ENCODE measurements around the gene STAP2.

Gene STAP2

DNA sequence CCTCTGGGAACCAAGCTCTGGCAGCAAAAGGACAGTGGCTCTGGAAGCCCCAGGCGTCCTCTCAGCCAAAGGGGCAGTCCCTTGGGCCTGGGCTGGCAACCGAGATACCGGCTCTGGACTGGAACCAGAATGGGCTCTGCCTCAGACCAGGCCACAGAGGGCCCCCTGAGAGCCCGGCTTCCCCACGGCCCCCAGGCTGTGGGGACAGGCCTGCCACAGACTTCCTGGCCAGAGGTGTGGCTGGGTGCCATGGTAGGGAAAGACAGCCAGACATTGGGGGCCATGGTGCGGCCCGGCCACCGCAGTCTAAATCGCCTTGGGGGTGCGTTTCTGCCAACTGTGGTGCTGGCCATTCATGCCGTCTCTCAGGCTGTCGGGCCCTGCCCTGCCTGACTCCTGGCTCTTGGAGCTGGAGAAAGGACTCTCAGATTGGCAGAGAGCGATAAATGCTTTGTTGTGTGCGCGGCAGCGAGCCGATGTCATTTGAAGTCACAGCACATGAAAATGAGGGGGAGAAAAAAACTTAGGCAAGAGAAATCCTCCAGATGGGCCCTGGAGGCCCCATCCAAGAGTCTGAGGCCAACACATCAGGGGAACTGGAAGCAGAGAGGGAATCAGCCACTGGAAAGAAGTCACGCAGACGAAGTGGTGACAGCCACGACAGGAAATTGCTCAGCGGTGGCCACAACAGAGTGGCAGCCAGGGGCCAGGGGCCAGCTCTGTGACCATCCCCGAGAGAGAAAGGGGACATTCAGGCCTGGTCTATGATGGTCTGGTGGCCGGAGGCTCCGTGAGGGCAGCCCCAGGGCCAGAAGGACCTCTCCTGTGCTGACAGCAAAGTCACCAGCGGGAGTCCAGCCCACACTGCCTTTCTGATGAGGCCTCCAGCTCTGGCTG, 35.2 kb upstream of the STAP2 start:
- Histone ChIP-seq H3K36me3 (ENCODE audit: insufficient read depth, low read length) (no peaks in the 10 kb centered on the region), H3K9ac (ENCODE audit: low read depth, low read length) (0 out of 2 replicates have a peak overlapping the region, but pooled peaks have one; percentile 4), H3K9me3 (ENCODE audit: control insufficient read depth, insufficient read depth, low read length) (no peaks in the 10 kb centered on the region), H3K4me1 (ENCODE audit: insufficient read depth, low read length) (peaks cover 48% of the 10 kb centered on the region)

DNA sequence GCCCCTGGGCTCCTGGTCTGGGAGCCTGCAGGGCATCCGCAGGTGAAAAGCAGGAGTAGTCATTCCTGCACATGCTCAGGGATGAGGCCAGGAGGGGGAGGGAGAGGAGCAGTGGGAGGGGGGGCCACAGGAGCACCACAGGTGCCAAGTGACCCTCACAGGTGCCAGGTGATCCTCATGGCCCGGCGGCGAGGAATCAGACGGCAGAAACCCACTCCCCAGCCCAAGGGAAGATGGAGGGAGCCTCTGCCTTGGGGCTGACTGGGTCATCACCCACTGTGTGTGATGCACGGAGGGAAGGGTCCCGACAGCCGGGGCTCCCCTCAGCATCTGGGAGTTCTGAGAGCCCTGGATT, 34.4 kb upstream of the STAP2 start:
- Histone ChIP-seq H3K9ac (ENCODE audit: low read depth, low read length) (no peak overlapping the region), H3K4me1 (ENCODE audit: insufficient read depth, low read length) (peaks cover 54% of the 10 kb centered on the region), H3K9me3 (ENCODE audit: control insufficient read depth, insufficient read depth, low read length) (no peaks in the 10 kb centered on the region), H3K36me3 (ENCODE audit: insufficient read depth, low read length) (no peaks in the 10 kb centered on the region)

DNA sequence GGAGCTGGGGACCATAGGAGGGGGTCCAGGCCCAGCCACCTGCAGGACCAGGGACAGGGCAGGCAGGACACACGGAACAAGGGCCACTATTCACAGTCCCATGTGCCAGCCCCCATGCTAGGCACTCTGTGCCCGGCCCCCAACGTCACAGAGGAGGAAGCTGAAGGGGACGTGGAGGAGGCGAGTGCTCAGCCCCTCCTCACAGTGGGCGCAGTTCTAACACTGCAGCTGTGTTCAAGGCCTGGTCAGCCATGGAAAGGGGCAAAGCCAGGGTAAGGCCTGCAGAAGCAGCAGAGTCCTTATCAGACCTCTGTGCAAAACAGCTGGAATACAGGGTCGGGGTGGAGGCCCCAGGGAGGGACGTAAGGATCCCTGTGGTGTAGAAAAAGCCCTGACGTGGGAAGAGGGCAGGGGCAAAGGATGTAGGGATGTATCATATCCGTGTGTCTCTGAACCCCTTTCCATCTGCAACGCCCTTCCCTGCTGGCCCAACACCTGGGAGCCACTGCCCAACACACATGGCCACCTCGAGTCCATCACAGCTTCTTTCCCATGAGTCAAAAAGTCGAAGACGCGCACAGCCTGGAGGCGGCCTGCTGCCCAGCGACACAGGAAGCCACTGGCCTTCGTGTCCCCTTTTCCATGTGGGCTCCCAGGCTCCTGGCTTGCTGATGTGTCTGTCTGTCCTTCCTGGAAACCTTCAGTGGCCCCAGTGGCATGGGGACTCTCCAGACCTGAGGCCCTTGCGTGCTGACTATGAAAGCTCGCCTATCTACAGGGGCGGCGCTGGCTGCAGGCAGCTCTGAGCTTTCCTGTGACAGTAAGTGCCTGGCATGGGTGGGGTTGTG, 33.8 kb upstream of the STAP2 start:
- Histone ChIP-seq H3K4me1 (ENCODE audit: insufficient read depth, low read length) (peaks cover 52% of the 10 kb centered on the region), H3K9me3 (ENCODE audit: control insufficient read depth, insufficient read depth, low read length) (no peaks in the 10 kb centered on the region), H3K36me3 (ENCODE audit: insufficient read depth, low read length) (no peaks in the 10 kb centered on the region; the same call in 1 of the 2 replicates), H3K9ac (ENCODE audit: low read depth, low read length) (no peak overlapping the region)

DNA sequence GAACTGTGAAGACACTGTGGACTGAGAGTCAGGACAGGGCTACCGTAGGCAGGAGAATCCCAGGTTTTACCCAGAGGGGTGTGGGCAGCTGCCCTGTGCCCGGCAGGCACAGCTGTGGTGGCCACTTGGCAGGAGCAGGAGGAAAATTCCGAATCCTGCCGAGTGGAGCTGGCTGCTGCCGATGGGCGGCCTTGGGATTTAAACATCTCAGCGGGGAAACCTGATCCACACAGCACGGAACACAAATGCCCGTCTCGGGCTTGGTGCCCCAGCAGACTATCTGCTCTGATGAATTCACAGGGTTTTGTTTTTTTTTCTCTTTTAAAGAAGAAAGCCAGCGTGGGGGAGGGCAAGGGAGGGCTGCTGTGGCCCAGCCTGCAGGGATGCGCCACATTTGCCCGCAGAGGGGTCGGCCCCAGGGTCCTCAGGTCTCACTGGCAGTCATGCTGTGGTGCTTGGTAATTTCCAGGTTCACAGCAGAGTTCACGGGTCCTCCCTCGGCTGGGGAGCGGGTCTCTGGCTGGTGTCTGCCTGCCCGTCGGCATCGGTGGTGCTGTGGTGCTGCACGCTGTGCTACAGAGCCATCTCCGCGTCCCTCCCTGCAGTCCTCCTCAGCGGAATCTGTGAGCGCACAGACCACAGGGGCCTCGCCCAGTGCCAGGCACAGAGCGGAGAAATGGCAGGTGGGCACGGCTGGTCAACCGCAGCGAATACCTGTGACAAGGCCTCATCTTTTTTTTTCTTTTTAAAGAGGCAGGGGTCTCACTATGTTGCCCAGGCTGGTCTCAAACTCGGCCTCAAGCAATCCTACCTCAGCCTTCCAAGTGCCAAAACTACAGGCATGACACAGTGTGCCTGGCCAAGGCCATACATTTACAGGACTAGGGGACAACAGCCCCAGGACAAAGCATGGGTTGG, 32.9 kb upstream of the STAP2 start:
- Histone ChIP-seq H3K4me1 (ENCODE audit: insufficient read depth, low read length) (peaks cover 43% of the 10 kb centered on the region), H3K36me3 (ENCODE audit: insufficient read depth, low read length) (no peaks in the 10 kb centered on the region; the same call in 1 of the 2 replicates), H3K9me3 (ENCODE audit: control insufficient read depth, insufficient read depth, low read length) (no peaks in the 10 kb centered on the region), H3K9ac (ENCODE audit: low read depth, low read length) (no peak overlapping the region)

DNA sequence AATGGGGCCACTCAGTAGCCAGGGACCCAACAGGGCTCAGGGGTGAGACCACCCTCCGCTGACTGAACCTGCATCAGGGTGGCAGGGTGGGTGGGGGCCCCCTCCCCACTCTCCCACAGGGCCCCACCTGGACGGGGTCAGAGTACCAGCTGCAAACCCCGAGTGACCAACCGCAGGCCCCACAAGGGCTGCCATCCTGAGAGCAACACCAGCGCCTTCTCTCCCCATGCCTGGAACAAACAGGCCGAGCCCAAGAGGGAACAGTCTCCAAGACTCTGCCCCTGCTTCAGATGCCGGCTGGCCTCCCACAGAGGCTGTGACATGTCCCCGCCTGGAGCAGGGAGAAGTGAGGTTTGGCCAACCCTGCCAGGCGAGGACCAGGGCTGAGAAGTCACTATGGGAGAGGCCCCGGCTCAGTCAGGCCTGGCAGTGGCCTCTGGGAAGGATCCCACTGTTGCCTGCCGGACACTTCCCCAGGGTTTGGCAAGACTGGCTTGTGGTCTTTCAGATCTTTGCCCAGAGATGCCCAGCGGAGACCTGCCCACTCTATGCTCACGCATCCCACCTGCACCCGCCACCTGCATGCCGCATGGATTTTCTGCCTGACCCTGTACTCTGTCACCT, 31.9 kb upstream of the STAP2 start:
- H3K4me1 ChIP-seq (ENCODE audit: insufficient read depth, low read length) = peaks cover 33% of the 10 kb centered on the region
- H3K36me3 ChIP-seq (ENCODE audit: insufficient read depth, low read length) = peaks cover 5% of the 10 kb centered on the region; the same call in 1 of the 2 replicates
- no peaks in the 10 kb centered on the region for H3K9me3 ChIP-seq (ENCODE audit: control insufficient read depth, insufficient read depth, low read length)
- no peak overlapping the region for H3K9ac ChIP-seq (ENCODE audit: low read depth, low read length)

DNA sequence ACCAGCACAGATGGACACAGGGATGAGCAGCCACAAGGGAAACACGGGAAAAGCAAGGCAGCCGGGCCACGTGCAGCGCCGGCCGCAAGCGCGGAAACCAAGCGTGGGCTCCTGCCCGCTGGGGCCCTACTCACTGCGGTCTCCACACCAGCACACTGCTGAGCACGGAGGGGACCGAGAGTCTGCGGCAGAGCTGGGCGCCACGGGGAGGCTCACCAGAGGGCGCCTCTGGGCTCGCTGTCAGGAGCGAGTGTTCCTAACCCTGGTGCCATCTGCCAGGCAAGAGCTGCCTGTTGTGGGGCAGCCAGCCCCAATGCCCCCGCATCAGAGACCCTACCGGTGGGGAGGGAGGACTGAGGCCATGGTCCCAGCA, 31.2 kb upstream of the STAP2 start:
- peaks cover 7% of the 10 kb centered on the region; the same call in 1 of the 2 replicates for H3K36me3 ChIP-seq (ENCODE audit: insufficient read depth, low read length)
- H3K4me1 ChIP-seq (ENCODE audit: insufficient read depth, low read length) = peaks cover 26% of the 10 kb centered on the region
- H3K9me3 ChIP-seq (ENCODE audit: control insufficient read depth, insufficient read depth, low read length) = no peaks in the 10 kb centered on the region
- H3K9ac ChIP-seq (ENCODE audit: low read depth, low read length) = no peak overlapping the region

DNA sequence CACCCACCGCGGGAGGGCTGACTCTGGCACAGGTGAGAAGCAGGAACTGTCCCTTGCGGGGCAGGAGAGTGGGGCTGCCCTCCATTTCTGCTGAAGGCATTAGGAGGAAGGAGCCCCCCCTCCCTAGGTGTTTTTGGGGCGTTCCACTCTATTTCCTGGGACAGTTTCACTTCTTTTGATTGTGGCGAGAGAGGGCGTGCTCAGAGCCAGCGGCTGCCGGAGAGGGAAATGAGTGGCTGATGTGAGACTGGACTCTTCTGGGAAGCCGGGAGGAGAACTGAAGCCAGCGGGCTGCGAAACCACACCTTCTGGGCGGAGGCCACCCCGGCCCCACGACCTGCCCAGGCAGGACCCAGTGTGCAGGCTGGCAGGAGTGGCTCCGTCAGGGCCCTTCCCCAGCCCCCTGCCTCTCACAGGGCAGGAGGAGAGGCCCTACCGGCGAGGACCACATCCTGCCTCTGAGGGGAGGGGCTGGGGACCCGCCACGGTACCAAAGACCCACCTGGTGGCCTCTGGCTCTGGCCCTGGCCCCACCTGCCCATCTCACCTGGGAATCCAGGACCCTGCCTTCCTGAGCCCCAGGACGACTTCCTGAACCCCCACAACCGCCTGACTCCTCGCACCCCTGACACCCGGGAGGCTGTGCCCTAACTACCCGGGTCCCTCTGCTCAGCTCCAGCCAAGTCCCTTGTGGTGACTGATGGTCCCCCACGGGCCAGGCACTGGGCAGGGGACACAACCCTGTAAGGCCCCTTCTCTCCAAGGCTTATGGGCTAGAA, 30.7 kb upstream of the STAP2 start:
- Histone ChIP-seq H3K9ac (ENCODE audit: low read depth, low read length) (no peak overlapping the region), H3K36me3 (ENCODE audit: insufficient read depth, low read length) (peaks cover 7% of the 10 kb centered on the region; the same call in 1 of the 2 replicates), H3K4me1 (ENCODE audit: insufficient read depth, low read length) (peaks cover 21% of the 10 kb centered on the region), H3K9me3 (ENCODE audit: control insufficient read depth, insufficient read depth, low read length) (no peaks in the 10 kb centered on the region)

DNA sequence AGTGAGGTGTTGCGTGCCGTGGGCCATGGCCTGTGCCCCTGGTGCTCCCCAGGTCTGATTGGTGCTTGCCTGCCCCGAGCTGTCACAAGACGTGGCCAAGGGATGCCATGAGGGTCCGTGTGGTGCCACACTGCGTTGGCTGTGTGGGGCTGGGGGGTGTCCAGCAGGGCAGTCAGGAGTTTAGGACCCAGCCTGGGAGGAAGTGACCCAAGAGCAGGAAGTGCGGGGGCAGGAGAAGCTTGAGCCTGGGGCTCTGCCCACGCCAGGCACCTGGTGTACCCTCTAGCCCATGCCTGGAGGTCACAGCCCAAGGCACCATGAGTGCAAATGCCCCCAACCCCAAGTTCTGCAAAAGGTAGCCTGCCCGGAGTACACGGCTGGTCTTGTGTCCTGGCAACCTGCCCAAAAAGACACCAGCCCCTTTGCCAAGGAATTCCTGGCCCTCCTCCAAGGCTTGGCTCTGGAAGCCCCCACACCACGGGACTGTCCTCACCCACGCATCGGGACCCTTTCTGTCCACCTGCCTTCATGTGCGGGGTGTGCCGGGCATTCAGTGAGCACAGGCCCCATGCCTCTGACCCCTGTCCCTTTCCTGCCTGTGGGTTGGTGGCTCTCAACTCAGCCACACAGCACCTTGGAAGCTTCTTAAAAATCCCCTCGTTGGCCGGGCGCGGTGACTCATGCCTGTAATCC, 29.6 kb upstream of the STAP2 start:
- peaks cover 7% of the 10 kb centered on the region; the same call in 1 of the 2 replicates for H3K36me3 ChIP-seq (ENCODE audit: insufficient read depth, low read length)
- H3K9ac ChIP-seq (ENCODE audit: low read depth, low read length) = no peak overlapping the region
- peaks cover 15% of the 10 kb centered on the region; the same call in 1 of the 2 replicates for H3K4me1 ChIP-seq (ENCODE audit: insufficient read depth, low read length)
- no peaks in the 10 kb centered on the region for H3K9me3 ChIP-seq (ENCODE audit: control insufficient read depth, insufficient read depth, low read length)

DNA sequence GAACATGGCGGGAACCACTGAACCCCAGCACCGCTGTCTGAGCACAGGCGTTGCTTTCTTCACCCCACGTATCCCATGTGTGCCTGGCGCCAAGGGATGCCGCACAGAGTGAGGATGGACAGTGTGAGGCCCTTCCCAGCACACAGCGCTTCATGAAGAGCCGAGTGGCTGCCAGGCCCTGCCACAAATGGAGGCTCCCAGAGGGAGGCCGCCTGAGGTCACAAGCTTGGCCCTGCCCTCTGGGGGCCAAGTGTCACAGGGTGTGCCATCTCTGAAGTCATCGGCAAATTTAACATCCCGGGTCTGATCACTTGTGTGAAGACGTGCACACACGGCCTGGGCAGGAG, 29.1 kb upstream of the STAP2 start:
- Histone ChIP-seq H3K9ac (ENCODE audit: low read depth, low read length) (no peak overlapping the region), H3K4me1 (ENCODE audit: insufficient read depth, low read length) (peaks cover 15% of the 10 kb centered on the region; the same call in 1 of the 2 replicates), H3K36me3 (ENCODE audit: insufficient read depth, low read length) (peaks cover 7% of the 10 kb centered on the region; the same call in 1 of the 2 replicates), H3K9me3 (ENCODE audit: control insufficient read depth, insufficient read depth, low read length) (no peaks in the 10 kb centered on the region)

DNA sequence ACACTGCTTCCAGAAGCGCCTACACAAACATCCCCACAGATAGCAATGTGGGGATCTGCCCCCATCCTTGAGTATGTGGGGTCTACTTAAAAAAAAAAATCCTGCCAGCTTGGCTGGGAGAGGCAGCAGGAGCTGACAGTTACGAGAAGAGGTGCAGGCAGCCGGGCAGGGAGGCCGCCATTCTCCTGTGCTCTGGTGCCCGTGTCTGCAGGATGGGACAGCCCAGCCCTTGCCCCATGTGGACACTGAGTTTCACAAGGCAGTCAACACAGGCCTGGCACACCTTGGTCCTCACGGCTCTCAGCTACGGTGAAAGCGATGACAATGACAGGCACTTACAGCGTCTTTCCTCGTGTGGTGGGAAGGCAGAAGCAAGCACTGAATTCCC, 28.7 kb upstream of the STAP2 start:
- H3K9ac ChIP-seq (ENCODE audit: low read depth, low read length) = no peak overlapping the region; the same call in 1 of the 2 replicates
- H3K4me1 ChIP-seq (ENCODE audit: insufficient read depth, low read length) = peaks cover 15% of the 10 kb centered on the region; the same call in 1 of the 2 replicates
- H3K9me3 ChIP-seq (ENCODE audit: control insufficient read depth, insufficient read depth, low read length) = no peaks in the 10 kb centered on the region
- peaks cover 7% of the 10 kb centered on the region; the same call in 1 of the 2 replicates for H3K36me3 ChIP-seq (ENCODE audit: insufficient read depth, low read length)

DNA sequence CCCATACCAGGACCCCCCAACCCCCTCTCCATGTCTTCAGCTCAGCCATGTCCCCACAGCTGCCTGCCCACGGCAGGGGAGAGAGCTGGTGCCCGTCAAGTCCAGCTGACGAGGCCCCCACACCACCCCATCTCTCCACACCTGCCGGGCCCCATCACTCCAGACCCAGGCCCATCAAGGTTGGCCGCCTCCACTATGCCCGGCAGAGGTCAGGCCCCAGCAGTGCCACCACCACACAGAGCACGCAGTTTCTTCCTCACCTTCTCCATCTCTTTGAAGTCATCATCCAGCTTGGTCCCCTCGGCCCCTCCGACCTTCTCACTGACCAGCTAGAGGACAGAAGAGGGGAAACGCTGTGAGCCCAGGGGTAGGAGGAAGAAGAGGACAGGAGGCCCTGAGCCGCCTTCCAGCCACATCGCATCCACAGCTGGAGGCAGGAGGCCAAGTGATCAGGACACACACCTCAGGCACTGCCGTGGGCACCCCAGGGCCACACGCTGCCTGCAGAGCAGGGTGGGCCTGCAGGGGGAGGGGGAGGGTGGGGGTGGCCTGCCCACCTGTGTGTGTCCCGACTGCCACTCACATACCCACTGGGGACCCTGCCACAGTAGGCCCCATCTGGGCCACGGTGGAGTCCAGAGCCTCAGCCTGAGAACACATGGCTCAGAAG, 28.2 kb upstream of the STAP2 start:
- Histone ChIP-seq H3K9me3 (ENCODE audit: control insufficient read depth, insufficient read depth, low read length) (no peaks in the 10 kb centered on the region), H3K9ac (ENCODE audit: low read depth, low read length) (no peak overlapping the region), H3K4me1 (ENCODE audit: insufficient read depth, low read length) (peaks cover 15% of the 10 kb centered on the region; the same call in 1 of the 2 replicates), H3K36me3 (ENCODE audit: insufficient read depth, low read length) (peaks cover 7% of the 10 kb centered on the region; the same call in 1 of the 2 replicates)
